B cell (primary cell): ENCODE measurements around the gene BABAM1. TPM values are rescaled to one million over a fixed set of nuclear protein-coding genes. Genes with fewer than 3 reads are reported as not detected.

ENCODE experiments used
- ATAC-seq: fragments of 200-7000 bp; cut with Tn5 transposase; one replicate; pipeline ENCODE4 v1.10.0; 2021; ENCODE audit warnings: low read depth, mild to moderate bottlenecking, moderate number of reproducible peaks, moderate library complexity
- CTCF ChIA-PET: fragments of 350-600 bp; sonication (Branson Sonifier 250); formaldehyde crosslinking; loops from one replicate; lab custom pipeline; 2021; ENCODE audit warnings: antibody characterized with exemption, inconsistent platforms; lab: Charles Lee
- POLR2A ChIA-PET: fragments of 350-600 bp; sonication (Branson Sonifier 250); formaldehyde crosslinking; loops from one replicate; lab custom pipeline; 2021; ENCODE audit warnings: antibody characterized with exemption; lab: Charles Lee
- DNase-seq: peaks from one replicate; pipeline ENCODE4 v3.0.0; 2013
- H2AFZ ChIP-seq: 2 replicates; pipeline ENCODE4 v1.6.1; 2012; ENCODE audit warnings: mild to moderate bottlenecking, low read depth, low read length; ENCODE audit not compliant: insufficient read depth, poor library complexity, severe bottlenecking
- H3K27ac ChIP-seq, 2 donors: 1 replicate in 1 of 2; 2 replicates in 1 of 2; pipeline ENCODE4 v1.5.1; 2012 to 2013; ENCODE audit warnings: low read length in 2 of 2, mild to moderate bottlenecking in 2 of 2, moderate library complexity in 1 of 2
- H3K27me3 ChIP-seq, 4 experiments: fragments of 200-600 bp in 1 of 4; sonication (generic) in 1 of 4; replicated peaks in 1 of 4; 1 replicate in 2 of 4; 2 replicates in 2 of 4; pipeline versions ENCODE4 v1.6.1 to v1.7.0; 2013 to 2016; ENCODE audit warnings: low read length in 3 of 4, mild to moderate bottlenecking in 2 of 4, mixed read lengths in 1 of 4, moderate library complexity in 1 of 4; ENCODE audit not compliant: insufficient read depth in 4 of 4, control insufficient read depth in 3 of 4; ENCODE audit errors: control extremely low read depth in 1 of 4
- H3K36me3 ChIP-seq, 2 experiments: replicated peaks in 1 of 2; 1 replicate in 1 of 2; 2 replicates in 1 of 2; pipeline versions ENCODE4 v1.6.1 to v1.7.1; 2013; ENCODE audit warnings: low read length in 1 of 2; ENCODE audit not compliant: insufficient read depth in 2 of 2, control insufficient read depth in 1 of 2; ENCODE audit errors: control extremely low read depth in 1 of 2, extremely low read depth in 1 of 2
- H3K4me1 ChIP-seq, 2 donors: fragments of 200-600 bp in 1 of 2; sonication (generic) in 1 of 2; 1 replicate in 1 of 2; 2 replicates in 1 of 2; pipeline versions ENCODE4 v1.5.1 to v1.6.1; 2013 to 2017; ENCODE audit warnings: low read length in 2 of 2; ENCODE audit not compliant: control insufficient read depth in 2 of 2, insufficient read depth in 2 of 2
- H3K4me2 ChIP-seq: replicated peaks from 2 replicates; pipeline ENCODE3; 2012; ENCODE audit warnings: mild to moderate bottlenecking, low read depth, low read length; ENCODE audit not compliant: poor library complexity, severe bottlenecking
- H3K4me3 ChIP-seq, 5 experiments: fragments of 200-600 bp in 1 of 5; sonication (generic) in 1 of 5; 1 replicate in 3 of 5; 2 replicates in 2 of 5; pipeline versions ENCODE4 v1.5.1 to v1.7.0; 2011 to 2016; ENCODE audit warnings: low read length in 4 of 5, mild to moderate bottlenecking in 4 of 5, low read depth in 2 of 5, control low read depth in 1 of 5, moderate library complexity in 1 of 5; ENCODE audit not compliant: insufficient read depth in 1 of 5; ENCODE audit errors: control extremely low read depth in 1 of 5, extremely low read depth in 1 of 5
- H3K79me2 ChIP-seq: fragments of 200-600 bp; sonication (generic); one replicate; pipeline ENCODE4 v1.6.0; 2016; ENCODE audit warnings: low read length; ENCODE audit not compliant: control insufficient read depth, insufficient read depth
- H3K9ac ChIP-seq: fragments of 200-600 bp; sonication (generic); 2 replicates; pipeline ENCODE4 v1.6.1; 2017; ENCODE audit warnings: mild to moderate bottlenecking, low read length, moderate library complexity
- H3K9me3 ChIP-seq, 3 donors: one replicate each; pipeline versions ENCODE4 v1.6.1 to v1.7.1; 2013; ENCODE audit warnings: low read length in 2 of 3; ENCODE audit not compliant: control insufficient read depth in 2 of 3, insufficient read depth in 1 of 3; ENCODE audit errors: control extremely low read depth in 1 of 3
- H4K20me1 ChIP-seq: 2 replicates; pipeline ENCODE4 v1.6.0; 2012; ENCODE audit warnings: mild to moderate bottlenecking, low read length; ENCODE audit not compliant: insufficient read depth, control insufficient read depth, poor library complexity, severe bottlenecking
- H3K27ac Mint-ChIP-seq: one replicate; pipeline ENCODE4 v1.8.0; 2021; ENCODE audit warnings: mixed read lengths
- H3K27me3 Mint-ChIP-seq: one replicate; pipeline ENCODE4 v1.8.0; 2021; ENCODE audit warnings: mixed read lengths
- H3K4me1 Mint-ChIP-seq: one replicate; pipeline ENCODE4 v1.8.0; 2021; ENCODE audit warnings: mixed read lengths
- H3K4me3 Mint-ChIP-seq: one replicate; pipeline ENCODE4 v1.8.0; 2021; ENCODE audit warnings: mixed read lengths
- H3K9me3 Mint-ChIP-seq: one replicate; pipeline ENCODE4 v1.8.0; 2022; ENCODE audit warnings: mixed read lengths; ENCODE audit not compliant: insufficient read depth
- EZH2 ChIP-seq: IDR thresholded peaks from 2 replicates; pipeline ENCODE4 v1.6.1; 2012; ENCODE audit warnings: borderline replicate concordance, low read depth, mild to moderate bottlenecking, moderate library complexity, low read length; ENCODE audit not compliant: insufficient read depth, poor library complexity, severe bottlenecking
- WGBS: methylation state at CpG from one replicate; pipeline ENCODE4 v1.1.5; 2013; ENCODE audit warnings: missing lambda C conversion rate; ENCODE audit not compliant: insufficient coverage; 5-methylcytosine and 5-hydroxymethylcytosine counted together
- intact Hi-C: fragments of 100-400 bp; cut with micrococcal nuclease; formaldehyde crosslinking; loops from one replicate; pipeline ENCODE4 v1.10.0; 2022
- polyA plus RNA-seq: library from polyadenylated mRNA; depleted of rRNA; stranded (reverse); fragments of >200 nt; gene quantifications from 2 replicates; pipeline ENCODE4 v1.2.3, GENCODE V29; 2012
- total RNA-seq, 2 donors: library from RNA; stranded (reverse); fragments of 120-200 nt in 1 of 2; gene quantifications; 1 replicate in 1 of 2; 2 replicates in 1 of 2; pipeline versions ENCODE4 v1.2.3 to v1.2.4, GENCODE V29; 2013 to 2022
- TF ChIP-seq, protein P1 (sequence below): fragments of 200-600 bp; IDR thresholded peaks from one replicate; pipeline ENCODE4 v1.8.0; 2022; ENCODE audit warnings: antibody characterized with exemption, mild to moderate bottlenecking

The BABAM1 gene
- total and polyA plus RNA-seq, 2 donors (not counting 1 experiment from before 2014, with no cell fraction given), result 105 to 129 TPM

DNA sequence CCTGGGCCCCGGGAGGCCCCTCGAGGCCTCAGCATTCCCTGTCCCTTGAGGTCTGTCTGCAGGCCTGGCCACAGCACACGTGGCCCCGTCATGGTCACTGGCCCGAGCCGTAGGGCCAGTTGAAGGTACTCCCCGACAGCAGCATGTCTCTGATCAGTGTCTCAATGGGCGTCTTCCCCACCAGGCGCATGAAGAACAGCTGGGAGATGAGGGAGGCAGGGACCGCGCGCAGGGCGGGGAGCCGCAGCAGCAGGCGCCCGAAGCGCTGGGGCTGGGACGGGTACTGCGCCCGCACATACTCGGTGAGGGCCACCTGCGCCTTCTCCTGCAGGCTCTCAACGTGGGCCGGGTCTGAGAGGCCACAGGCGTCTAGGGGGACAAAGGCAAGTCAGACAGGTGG lies 35.0 kb upstream of the BABAM1 start:
- Histone ChIP-seq H3K9ac (no peak overlapping the region), H3K27ac (no peak overlapping the region), H3K79me2 (peaks cover 7% of the 10 kb centered on the region), H3K36me3 (peaks cover 2 to 14% of the 10 kb centered on the region in 2 experiments), H3K4me2 (no peak overlapping the region), H3K4me1 (peaks cover 8 to 16% of the 10 kb centered on the region in 2 donors), H3K4me3 (no peak overlapping the region), H3K27me3 (no peaks in the 10 kb centered on the region), H3K9me3 (peaks cover 0 to 3% (median 0%) of the 10 kb centered on the region in 3 donors), H2AFZ (no peak overlapping the region), H4K20me1 (no peaks in the 10 kb centered on the region)
- ATAC-seq (no peak), DNase-seq (peak; percentile 12)
- POLR2A ChIA-PET, result interaction anchor here (0.8 kb wide), 1 partner anchor 859 kb away, joined by 13 read pairs; no protein-coding TSS in a partner anchor
- H3K27ac Mint-ChIP-seq, result no peak overlapping the region
- CTCF ChIA-PET, result no interaction called here
- peaks cover 12% of the 10 kb centered on the region for H3K4me1 Mint-ChIP-seq
- 98% methylated on average over 25 of the region's 25 CpGs for WGBS
- H3K4me3 Mint-ChIP-seq, result no peak overlapping the region
- H3K9me3 Mint-ChIP-seq, result no peaks in the 10 kb centered on the region
- intact Hi-C loops, result no loop called here
- TF ChIP-seq, protein P1, sequence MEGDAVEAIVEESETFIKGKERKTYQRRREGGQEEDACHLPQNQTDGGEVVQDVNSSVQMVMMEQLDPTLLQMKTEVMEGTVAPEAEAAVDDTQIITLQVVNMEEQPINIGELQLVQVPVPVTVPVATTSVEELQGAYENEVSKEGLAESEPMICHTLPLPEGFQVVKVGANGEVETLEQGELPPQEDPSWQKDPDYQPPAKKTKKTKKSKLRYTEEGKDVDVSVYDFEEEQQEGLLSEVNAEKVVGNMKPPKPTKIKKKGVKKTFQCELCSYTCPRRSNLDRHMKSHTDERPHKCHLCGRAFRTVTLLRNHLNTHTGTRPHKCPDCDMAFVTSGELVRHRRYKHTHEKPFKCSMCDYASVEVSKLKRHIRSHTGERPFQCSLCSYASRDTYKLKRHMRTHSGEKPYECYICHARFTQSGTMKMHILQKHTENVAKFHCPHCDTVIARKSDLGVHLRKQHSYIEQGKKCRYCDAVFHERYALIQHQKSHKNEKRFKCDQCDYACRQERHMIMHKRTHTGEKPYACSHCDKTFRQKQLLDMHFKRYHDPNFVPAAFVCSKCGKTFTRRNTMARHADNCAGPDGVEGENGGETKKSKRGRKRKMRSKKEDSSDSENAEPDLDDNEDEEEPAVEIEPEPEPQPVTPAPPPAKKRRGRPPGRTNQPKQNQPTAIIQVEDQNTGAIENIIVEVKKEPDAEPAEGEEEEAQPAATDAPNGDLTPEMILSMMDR, result no peak
- no peak for TF ChIP-seq EZH2
- no peaks in the 10 kb centered on the region for H3K27me3 Mint-ChIP-seq

DNA sequence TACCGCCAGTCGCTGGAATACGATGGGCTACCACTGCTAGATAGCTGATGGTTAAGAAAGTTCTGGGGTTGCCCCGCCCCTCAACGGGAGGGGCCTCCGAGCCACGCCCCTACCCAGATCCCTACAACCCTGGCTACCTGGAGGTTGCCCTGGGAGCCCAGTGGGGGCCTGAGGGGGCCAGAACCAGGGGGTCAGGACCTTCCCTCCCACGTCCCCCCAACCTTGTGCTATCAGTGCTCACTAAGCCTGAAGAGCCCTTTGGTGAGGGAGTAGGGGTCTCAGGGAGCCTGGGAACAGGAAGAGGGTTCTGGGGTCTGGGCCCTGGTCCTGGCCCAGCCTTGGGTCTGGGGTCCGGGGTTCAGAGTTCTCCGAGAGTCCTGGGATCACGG lies 32.3 kb upstream of the BABAM1 start:
- Histone ChIP-seq H3K4me2 (peak overlapping the region; percentile 98), H3K4me3 (peak overlapping the region; percentile 47 to 69 (median 56)), H3K36me3 (peaks cover 0 to under 1% of the 10 kb centered on the region in 2 experiments), H3K27me3 (no peaks in the 10 kb centered on the region), H2AFZ (peak overlapping the region; percentile 95), H3K27ac (no peak overlapping the region), H3K9me3 (peaks cover 0 to 3% (median 0%) of the 10 kb centered on the region in 3 donors), H3K9ac (peak overlapping the region; percentile 70), H4K20me1 (no peaks in the 10 kb centered on the region), H3K4me1 (peaks cover 8 to 11% of the 10 kb centered on the region in 2 donors), H3K79me2 (peaks cover 7% of the 10 kb centered on the region)
- H3K9me3 Mint-ChIP-seq, result no peaks in the 10 kb centered on the region
- no peaks in the 10 kb centered on the region for H3K27me3 Mint-ChIP-seq
- peak overlapping the region; percentile 80 for H3K4me3 Mint-ChIP-seq
- intact Hi-C loops, result loop anchor here (1.0 kb wide), 3 partner anchors 9 to 20 kb away; partner anchors contain the start of genes NR2F6, OCEL1 and USE1
- no peak overlapping the region for H3K27ac Mint-ChIP-seq
- peaks cover 10% of the 10 kb centered on the region for H3K4me1 Mint-ChIP-seq
- TF ChIP-seq, protein P1, result no peak
- no peak for TF ChIP-seq EZH2
- CTCF ChIA-PET, result interaction anchor here (1.0 to 2.7 kb wide), 19 partner anchors 8 to 520 kb away, joined by 3 to 19 read pairs (median 6); partner anchors contain the start of genes BABAM1, MVB12A, OCEL1 and USE1
- 0% methylated on average over 1 of the region's 11 CpGs for WGBS
- ATAC-seq (peak; percentile 50), DNase-seq (peak; percentile 72)
- POLR2A ChIA-PET, result interaction anchor here (1.6 kb wide), 1 partner anchor 8 kb away, joined by 4 read pairs; no protein-coding TSS in a partner anchor
